ENCODE results near the gene CCBE1.

- TF ChIP-seq REST (IDR thresholded peaks at IDR 0.05; ENCODE audit: low read depth, low read length), result no peak
- TF ChIP-seq TCF12 (IDR thresholded peaks at IDR 0.05), result no peak
- TF ChIP-seq CTCF (IDR thresholded peaks at IDR 0.05), result no peak
- TF ChIP-seq MEF2A (IDR thresholded peaks at IDR 0.05; ENCODE audit: borderline replicate concordance, low read depth), result no peak
- TF ChIP-seq POLR2AphosphoS5 (IDR thresholded peaks at IDR 0.05; ENCODE audit: low read depth, low read length), result no peak
- no peak for TF ChIP-seq MAX (IDR thresholded peaks at IDR 0.05; ENCODE audit: low read depth)
- TF ChIP-seq TAF1 (IDR thresholded peaks at IDR 0.05; ENCODE audit: borderline replicate concordance, low read depth, low read length), result no peak
- no peak for TF ChIP-seq USF1 (IDR thresholded peaks at IDR 0.05; ENCODE audit: borderline replicate concordance, low read depth)
- no peak for TF ChIP-seq SIN3A (IDR thresholded peaks at IDR 0.05; ENCODE audit: borderline replicate concordance, low read depth, low read length)
- no peak for TF ChIP-seq EP300 (IDR thresholded peaks at IDR 0.05; ENCODE audit: borderline replicate concordance in 1 of 2, low read depth in 1 of 2, low read length in 1 of 2)
- TF ChIP-seq ELF1 (IDR thresholded peaks at IDR 0.05), result no peak
- no peak for TF ChIP-seq YY1 (IDR thresholded peaks at IDR 0.05; ENCODE audit: low read depth)
- TF ChIP-seq SMC3 (IDR thresholded peaks at IDR 0.05; ENCODE audit: low read depth, low read length), result no peak
These were observed 63.2 kb downstream of the CCBE1 start for GRCh38 chr18:59633961-59634485.
